ENCODE data around the gene PLXDC2. TPM values are rescaled to one million over a fixed set of nuclear protein-coding genes. Genes with fewer than 3 reads are reported as not detected.

Gene PLXDC2
- total RNA-seq, 1 donor from 2014 or later, result 51.3 TPM

- Histone ChIP-seq H3K36me3 (no peaks in the 10 kb centered on the region), H3K27me3 (no peaks in the 10 kb centered on the region), H3K4me3 (no peak overlapping the region), H3K27ac (no peak overlapping the region), H3K4me1 (no peaks in the 10 kb centered on the region), H3K9me3 (no peaks in the 10 kb centered on the region)
- intact Hi-C loops (cut with DNase I), result no loop called here
- TF ChIP-seq POLR2AphosphoS5 (IDR thresholded peaks at IDR 0.05; ENCODE audit: insufficient read depth in 1 of 2, low read depth in 1 of 2) (no peak), POLR2A (IDR thresholded peaks at IDR 0.05) (no peak)
- DNase-seq (ENCODE audit: extremely low spot score in 2 of 2), result no peak
These were observed 421.4 kb downstream of the PLXDC2 start for GRCh38 chr10:20237586-20237985.

DNA sequence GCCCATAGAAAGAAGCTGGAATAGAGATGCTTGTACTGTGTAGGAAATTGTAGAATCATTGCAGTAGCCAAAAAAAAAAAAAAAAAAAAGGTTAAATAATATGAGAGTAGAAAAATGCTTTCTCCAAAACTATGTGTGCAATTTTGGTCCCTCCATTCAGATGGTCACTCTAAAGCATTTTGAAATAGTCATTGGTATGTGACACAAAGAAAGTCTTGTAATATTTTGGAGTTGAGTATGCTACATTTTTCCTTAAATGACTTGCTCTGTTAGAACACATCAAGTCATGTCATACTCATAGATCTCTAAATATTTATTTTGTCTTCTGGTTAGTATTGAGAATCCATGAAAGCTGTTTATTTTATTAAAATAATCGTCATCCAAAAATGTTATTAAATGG is 424.4 kb downstream of the PLXDC2 start:
- Histone ChIP-seq H3K4me1 (no peaks in the 10 kb centered on the region), H3K27me3 (no peaks in the 10 kb centered on the region), H3K36me3 (peaks cover 0 to 5% of the 10 kb centered on the region in 2 donors), H3K27ac (no peak overlapping the region), H3K4me3 (no peak overlapping the region), H3K9me3 (no peaks in the 10 kb centered on the region)
- TF ChIP-seq, protein P1, sequence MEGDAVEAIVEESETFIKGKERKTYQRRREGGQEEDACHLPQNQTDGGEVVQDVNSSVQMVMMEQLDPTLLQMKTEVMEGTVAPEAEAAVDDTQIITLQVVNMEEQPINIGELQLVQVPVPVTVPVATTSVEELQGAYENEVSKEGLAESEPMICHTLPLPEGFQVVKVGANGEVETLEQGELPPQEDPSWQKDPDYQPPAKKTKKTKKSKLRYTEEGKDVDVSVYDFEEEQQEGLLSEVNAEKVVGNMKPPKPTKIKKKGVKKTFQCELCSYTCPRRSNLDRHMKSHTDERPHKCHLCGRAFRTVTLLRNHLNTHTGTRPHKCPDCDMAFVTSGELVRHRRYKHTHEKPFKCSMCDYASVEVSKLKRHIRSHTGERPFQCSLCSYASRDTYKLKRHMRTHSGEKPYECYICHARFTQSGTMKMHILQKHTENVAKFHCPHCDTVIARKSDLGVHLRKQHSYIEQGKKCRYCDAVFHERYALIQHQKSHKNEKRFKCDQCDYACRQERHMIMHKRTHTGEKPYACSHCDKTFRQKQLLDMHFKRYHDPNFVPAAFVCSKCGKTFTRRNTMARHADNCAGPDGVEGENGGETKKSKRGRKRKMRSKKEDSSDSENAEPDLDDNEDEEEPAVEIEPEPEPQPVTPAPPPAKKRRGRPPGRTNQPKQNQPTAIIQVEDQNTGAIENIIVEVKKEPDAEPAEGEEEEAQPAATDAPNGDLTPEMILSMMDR (IDR thresholded peaks at IDR 0.05), result no peak
- no peak for TF ChIP-seq POLR2AphosphoS5 (IDR thresholded peaks at IDR 0.05; ENCODE audit: insufficient read depth in 1 of 2, low read depth in 1 of 2)
- no peak for TF ChIP-seq POLR2A (IDR thresholded peaks at IDR 0.05)
- intact Hi-C loops (cut with DNase I), result no loop called here
- DNase-seq (ENCODE audit: extremely low spot score in 2 of 2), result no peak

- intact Hi-C loops (cut with DNase I), result no loop called here
- H3K4me1 ChIP-seq, result no peaks in the 10 kb centered on the region
These were observed 431.2 kb downstream of the PLXDC2 start for GRCh38 chr10:20247454-20247853.

GRCh38 chr10:20247891-20248708 is 431.9 kb downstream of the PLXDC2 start:
- H3K36me3 ChIP-seq, result peaks cover 0 to 5% of the 10 kb centered on the region in 2 donors
- no peaks in the 10 kb centered on the region for H3K27me3 ChIP-seq
- TF ChIP-seq, protein P1 (IDR thresholded peaks at IDR 0.05), result no peak
- TF ChIP-seq POLR2A (IDR thresholded peaks at IDR 0.05), result no peak
- TF ChIP-seq POLR2AphosphoS5 (IDR thresholded peaks at IDR 0.05; ENCODE audit: insufficient read depth in 1 of 2, low read depth in 1 of 2), result no peak
- intact Hi-C loops (cut with DNase I), result no loop called here
- H3K4me1 ChIP-seq, result no peaks in the 10 kb centered on the region
- no peak for DNase-seq (ENCODE audit: extremely low spot score in 2 of 2)
- no peaks in the 10 kb centered on the region for H3K9me3 ChIP-seq
- no peak overlapping the region for H3K4me3 ChIP-seq
- no peak overlapping the region for H3K27ac ChIP-seq

More at GRCh38 chr10:20247454-20247853, 431.2 kb downstream of the PLXDC2 start:
- Histone ChIP-seq H3K36me3 (peaks cover 0 to 5% of the 10 kb centered on the region in 2 donors), H3K4me3 (no peak overlapping the region), H3K9me3 (no peaks in the 10 kb centered on the region), H3K27me3 (no peaks in the 10 kb centered on the region), H3K27ac (no peak overlapping the region)
- TF ChIP-seq, protein P1 (IDR thresholded peaks at IDR 0.05), result no peak
- TF ChIP-seq POLR2AphosphoS5 (IDR thresholded peaks at IDR 0.05; ENCODE audit: insufficient read depth in 1 of 2, low read depth in 1 of 2), result no peak
- TF ChIP-seq POLR2A (IDR thresholded peaks at IDR 0.05), result no peak
- no peak for DNase-seq (ENCODE audit: extremely low spot score in 2 of 2)

- DNase-seq (ENCODE audit: extremely low spot score in 2 of 2), result no peak
- intact Hi-C loops (cut with DNase I), result no loop called here
These were observed 437.8 kb downstream of the PLXDC2 start for GRCh38 chr10:20254078-20254477.

More at GRCh38 chr10:20254078-20254477, 437.8 kb downstream of the PLXDC2 start:
- Histone ChIP-seq H3K9me3 (no peaks in the 10 kb centered on the region), H3K27ac (no peak overlapping the region), H3K27me3 (no peaks in the 10 kb centered on the region), H3K4me1 (no peaks in the 10 kb centered on the region), H3K4me3 (no peak overlapping the region), H3K36me3 (no peaks in the 10 kb centered on the region)
- TF ChIP-seq, protein P1 (IDR thresholded peaks at IDR 0.05), result no peak
- no peak for TF ChIP-seq POLR2A (IDR thresholded peaks at IDR 0.05)
- TF ChIP-seq POLR2AphosphoS5 (IDR thresholded peaks at IDR 0.05; ENCODE audit: insufficient read depth in 1 of 2, low read depth in 1 of 2), result no peak

Data from vagina (tissue), 2 donors.